SIG-M5 (cell line): ENCODE measurements around the gene TMUB1.

Source experiments
- DNase-seq: peaks from one replicate; lab custom pipeline; 2025; lab: John Stamatoyannopoulos, UW

The TMUB1 gene

DNA sequence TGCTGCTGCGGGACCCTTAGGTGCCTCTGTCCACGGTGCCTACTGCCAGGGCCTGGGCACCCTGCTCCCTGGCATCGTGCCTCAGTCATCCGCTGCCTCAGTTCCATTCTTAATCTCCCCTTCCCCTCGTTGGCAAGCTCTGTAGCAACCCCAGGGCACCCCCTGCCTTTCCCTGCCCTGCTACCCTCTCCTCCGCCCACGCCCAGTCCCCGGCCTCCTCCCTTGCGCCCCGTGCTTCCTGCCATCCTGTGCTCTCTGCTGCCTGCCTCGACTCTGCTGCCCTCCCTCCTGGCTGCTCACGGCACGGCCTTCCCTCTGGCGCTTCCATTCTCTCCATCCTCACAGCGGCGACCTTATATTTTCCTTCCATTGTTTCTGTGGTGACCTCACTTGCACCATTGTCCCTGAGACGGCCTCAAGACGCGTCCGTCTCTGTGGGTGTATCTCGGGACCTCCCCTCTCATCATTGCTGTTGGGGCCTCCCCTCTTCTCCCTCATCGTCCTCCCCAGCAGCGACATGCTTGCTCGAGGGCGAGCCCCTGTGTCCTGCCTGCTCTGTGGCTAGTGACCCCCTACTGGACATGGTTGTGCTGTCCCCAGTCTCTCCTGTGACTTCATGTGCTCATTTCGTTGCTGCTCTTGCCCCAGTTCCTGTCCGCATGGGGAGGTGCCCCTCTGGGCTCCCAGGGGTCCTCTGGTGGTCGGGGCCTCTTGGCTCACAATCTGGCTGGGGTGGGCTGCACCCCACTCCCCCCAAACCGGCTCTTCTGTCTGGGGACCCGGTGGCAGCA, 38.3 kb upstream of the TMUB1 start:
- DNase-seq: no peak

DNA sequence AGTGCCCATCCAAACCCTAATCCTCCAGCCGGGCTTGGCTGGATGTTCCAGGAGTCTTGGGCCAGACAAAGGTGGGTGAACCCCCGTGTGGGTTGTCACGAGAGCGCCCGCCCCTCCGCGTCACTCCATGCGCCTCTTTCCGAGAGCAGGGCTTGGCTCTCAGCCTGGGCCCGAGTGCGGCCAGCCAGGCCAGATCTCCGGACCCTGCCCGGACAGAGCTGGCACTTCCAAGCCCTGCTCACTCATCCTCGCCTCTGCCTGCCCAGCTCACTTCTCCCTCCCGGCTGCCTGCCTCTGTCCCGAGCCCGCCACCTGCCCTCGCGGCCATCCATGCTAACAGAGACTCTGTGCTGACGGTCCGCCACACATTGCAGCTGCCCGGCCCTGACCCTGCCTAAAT, 37.6 kb upstream of the TMUB1 start:
- no peak for DNase-seq

DNA sequence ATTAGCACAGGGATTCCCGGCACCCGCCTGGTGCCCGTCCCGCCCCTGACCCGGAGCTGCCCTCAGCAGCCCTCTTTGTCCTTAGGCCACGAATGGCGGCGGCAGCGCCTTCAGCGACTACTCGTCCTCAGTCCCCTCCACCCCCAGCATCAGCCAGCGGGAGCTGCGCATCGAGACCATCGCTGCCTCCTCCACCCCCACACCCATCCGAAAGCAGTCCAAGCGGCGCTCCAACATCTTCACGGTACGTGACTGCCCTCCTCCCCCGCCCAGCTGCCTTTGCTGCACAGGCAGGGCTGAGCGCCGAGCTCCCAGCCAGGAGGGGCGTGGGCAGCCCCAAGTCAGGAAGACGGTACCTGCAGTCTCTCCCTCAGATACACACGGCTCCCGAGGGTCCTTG, 36.6 kb upstream of the TMUB1 start:
- DNase-seq: no peak

DNA sequence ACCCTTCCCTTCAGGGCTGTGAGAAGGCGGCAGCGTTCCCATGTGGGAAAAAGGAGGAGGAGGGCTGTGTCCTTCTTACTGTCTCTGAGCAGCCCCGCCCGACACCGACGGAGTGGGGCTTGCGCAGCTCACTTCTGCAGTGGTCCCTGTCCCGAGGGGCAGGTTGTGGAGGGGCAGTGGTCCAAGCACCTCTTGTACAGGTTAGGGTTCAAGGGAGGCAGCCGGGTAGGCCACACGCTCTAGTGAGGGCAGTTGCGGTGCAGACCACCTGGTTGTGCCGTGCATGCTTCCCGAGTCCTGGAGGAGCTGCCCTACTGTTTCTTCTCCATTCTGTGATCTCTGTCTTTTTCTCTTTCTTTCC, 35.7 kb upstream of the TMUB1 start:
- no peak for DNase-seq

DNA sequence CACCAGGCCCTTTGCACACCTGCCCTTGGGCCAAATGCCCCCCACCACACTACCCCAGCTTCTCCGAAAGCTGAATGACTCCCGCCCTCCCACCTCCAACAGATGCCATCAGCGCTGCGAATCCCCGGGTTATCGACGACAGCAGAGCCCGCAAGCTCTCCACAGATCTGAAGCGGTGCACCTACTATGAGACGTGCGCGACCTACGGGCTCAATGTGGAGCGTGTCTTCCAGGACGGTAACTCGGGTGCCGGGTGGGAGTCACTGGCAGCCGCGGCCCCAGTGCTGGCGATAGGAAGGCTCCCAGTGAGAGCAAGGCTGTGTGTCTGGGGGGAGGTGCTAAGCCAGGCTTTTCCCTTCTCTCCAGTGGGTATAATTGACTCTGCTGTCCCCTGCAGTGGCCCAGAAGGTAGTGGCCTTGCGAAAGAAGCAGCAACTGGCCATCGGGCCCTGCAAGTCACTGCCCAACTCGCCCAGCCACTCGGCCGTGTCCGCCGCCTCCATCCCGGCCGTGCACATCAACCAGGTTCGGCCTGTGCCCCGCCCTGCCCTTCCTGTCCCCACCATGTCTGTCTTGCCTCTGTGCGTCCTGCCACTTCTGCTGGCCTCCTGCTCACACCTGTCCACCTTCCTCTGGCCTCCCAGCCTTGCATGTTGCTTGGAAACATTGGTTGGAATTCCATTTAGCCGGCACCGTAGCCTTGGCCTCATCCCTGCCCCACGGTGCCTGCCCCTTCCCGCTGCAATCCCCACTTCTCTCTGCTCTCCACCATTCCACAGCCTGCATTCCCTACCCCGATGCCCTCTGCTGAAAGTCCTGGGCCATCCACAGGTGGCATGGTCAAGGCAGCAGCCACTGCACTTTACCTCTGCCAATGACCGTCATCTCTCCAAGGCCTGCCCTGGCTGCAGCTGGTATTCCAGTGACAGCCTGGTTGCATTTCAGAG, 35.1 kb upstream of the TMUB1 start:
- no peak for DNase-seq

DNA sequence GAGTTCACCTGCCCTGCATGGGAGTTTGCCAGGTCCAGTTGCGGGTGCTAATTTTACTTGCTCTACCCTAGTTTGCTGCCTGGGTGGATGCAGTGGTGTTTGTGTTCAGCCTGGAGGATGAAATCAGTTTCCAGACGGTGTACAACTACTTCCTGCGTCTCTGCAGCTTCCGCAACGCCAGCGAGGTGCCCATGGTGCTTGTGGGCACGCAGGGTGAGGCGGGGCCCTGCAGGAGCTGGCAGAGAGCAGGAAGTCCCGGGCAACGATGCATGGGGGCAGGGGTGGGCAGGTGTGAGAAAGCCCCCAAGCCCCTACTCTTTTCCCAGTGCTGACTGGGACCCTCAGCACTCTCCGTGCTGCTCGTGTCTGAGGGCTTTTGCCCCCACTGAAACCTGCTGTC, 34.3 kb upstream of the TMUB1 start:
- DNase-seq: no peak

DNA sequence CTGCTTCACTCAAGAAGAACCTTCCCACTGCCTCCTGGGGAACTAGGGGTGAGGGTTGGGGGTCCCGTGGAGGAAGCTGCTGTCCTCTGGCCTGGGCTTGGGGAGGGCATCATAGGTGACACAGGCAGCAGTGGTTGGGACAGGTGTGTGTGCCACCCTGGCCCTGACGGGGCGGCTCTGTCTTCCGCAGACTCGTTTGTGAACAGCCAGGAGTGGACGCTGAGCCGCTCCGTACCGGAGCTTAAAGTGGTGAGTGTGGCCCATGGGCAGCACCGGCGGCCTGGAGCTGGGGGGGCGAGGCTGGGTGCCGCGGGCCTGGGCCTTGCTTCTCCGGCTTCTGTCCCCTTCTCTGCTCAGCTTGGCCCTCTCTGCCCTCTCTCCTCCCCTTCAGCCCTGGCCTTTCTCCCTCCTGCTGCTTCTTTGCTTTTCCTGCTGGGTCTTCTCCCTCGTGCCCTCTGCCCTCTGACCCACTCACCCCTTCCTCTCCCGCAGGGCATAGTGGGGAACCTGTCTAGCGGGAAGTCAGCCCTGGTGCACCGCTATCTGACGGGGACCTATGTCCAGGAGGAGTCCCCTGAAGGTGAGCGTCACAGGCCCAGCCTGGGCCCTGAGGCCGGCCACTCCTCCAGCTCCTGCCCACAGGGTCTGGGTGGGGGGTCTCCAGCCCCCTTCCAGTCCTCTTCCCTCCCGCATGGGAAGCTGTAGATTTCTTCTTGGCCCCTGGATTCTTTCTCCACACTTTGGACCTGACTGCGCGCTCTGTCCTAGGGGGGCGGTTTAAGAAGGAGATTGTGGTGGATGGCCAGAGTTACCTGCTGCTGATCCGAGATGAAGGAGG, 33.5 kb upstream of the TMUB1 start:
- no peak for DNase-seq

DNA sequence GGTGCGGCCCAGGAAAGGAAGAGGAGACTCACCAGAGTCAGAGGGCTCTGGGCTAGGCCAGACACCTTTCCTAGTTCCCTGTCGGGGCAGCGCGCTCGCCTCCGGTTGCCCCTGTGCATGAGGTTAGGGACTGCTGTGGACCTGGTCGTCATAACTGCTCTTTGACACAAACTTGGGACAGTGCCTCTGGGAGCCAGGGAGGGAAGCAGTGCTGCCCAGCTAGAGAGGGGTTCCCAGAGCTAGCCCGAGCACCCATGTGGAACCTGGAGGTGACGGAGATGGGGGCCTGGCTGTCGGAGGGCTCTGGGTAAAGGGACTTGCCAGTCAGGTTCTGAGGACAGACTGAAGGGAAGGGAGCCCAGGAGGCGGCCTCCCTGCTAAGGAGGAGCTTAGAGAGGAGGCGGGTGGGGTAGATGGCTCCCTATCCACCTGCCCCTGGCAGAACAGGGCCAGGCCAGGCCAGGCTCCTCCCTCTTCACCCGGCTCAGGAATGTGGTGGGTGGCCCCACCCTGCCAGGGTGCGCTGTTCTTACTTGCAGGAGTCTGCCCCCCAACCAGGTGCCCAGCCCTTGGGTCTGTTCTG, 32.6 kb upstream of the TMUB1 start:
- no peak for DNase-seq

DNA sequence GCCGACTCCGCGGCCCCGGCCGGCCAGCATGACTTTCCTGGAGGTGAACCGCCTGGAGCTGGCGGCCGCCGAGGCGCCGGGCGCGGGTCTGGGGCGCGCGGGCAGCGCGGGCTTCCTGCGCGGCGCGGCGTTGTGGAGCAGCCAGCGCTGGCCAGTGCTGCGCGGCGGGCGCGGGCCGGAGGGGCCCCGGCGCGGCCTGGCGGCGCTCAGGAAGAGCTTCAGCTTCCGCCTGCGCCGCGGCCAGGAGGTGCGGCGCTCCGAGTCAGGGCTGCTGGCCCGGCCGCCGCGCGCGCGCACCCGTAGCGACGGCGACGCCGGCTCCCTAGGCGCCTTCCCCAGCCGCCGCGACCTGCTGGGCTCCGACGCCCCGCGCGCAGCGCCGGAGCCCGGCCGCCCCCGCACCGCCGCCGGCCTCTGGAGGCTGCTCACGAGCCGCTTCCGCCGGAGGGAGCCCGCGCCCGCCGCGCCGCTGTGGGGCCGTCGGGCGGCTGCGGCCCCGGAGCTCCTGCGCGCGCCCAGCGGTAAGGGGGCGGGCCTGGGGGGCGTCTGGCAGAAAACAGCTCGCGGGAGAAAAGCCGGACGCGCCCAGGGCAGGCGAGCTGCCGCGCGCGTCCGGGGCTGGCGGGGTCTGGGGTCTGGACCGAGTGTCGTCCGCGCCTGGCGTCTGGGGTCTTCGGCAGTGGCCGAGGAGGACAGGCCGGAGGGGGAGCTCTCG, 32.0 kb upstream of the TMUB1 start:
- DNase-seq: no peak

DNA sequence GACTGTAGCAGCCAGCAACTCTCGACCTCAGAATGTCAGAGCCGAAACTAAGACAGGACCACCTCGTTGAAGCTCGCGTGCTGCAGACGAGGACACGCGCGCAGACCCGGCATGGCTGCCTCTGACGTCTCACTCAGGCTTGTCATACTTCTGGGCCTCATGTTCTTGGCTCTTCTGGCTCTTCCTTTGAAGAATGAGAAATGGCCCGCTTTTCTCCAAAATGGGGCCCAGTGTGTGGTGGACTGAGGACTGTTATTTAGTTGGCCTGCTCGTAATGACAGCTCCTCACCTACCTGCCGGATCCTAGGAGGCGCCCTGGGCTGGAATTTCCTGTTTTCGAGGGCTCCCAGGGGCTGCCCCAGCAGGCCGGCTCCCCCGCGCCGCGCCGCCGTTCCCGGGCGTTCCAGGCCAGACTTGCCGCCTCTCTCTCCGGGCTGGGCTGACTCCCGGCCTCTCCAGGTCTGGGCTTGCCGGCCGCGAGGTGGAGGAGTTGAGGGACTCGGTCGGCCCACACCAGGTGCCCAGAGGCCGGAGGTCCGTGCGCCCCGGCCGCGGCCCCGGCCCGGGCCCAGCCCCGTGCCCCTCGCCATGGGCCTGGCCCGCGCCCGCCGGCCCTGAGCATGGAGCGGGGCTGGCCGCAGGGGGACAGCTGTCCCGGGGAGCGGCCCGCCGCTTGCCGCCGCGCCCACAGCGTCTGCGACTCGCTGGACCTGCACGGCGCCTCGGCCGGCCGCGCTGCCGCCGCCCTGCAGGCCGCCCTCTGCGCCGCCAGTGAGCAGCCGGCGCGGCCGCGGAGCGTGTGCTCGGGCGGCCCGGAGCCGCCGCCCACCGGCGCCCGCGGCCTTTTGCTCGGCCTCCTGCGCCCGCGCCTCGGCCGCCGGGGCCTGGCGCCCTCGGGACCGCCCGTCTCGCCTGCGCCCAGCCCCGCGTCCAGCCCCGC, 31.1 kb upstream of the TMUB1 start:
- no peak for DNase-seq

DNA sequence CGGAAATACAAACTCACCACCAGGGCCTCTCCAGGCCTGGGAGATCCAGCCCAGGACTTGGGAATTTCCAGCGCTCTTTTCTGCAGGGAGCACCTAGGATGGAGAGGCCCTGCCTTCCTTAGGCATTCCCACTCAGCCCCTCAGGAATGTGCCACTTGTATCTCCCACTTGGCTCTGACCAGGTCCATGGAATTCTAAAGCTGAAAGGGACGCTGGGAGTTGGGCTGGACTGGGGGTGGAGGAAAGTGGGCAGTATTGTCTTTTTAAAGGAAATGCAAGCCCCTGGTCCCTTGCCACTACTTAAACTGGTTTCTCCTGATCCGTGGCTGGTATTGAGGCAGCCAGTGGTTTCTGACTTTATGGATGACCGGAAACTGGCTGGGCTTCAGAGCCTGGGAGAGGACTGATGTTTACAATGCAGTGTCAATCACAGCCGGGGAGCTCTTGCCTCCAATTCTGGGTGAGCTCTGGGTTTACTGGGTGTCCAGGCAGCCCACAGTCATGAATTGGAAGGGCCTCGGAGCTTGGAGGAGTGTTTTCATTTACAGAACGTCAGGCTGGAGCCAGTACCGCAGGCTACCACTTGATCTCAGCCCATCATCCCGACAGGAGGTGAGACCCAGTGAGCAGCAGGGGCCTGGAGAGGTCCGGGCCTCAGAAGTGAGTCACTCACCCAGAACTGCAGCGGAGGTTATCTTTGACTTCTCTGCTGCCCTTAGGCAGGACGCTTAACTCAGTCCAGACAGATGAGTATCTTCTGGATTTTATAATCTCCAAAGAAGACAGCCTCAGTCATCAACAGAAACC, 30.3 kb upstream of the TMUB1 start:
- no peak for DNase-seq

DNA sequence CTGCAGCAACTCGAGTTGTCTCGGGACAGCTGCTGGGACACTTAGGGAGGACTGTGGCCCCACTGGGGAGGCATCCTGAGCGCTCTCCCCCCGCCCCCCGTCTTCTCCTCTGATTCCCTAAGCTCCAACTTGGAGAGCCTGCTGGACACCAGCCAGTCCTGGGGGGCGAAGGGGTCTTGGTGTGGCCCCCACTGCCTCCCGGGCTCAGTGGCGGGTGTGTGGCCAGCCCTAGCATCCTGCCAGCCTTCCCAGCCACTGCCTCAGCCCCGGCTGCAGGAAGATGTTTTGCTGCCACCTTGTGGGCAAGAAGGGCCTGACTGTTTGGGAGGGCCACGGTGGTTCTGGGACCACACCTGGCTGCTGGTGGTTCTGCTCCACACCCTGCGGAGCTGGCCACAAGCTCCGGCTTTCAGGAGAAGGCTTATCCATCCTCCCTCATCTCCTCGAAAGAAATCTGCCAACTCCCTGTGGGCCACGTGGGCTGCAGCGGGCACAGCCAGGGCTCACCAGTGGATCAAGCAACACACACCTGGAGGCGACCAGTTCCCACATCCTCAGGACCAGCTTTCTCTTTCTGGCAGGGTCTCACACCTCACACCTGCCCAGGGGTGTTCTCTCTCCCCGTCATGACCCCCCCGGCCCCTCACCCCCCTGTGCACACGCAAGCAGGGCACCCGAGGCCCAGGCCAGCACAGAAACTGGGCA, 27.8 kb upstream of the TMUB1 start:
- DNase-seq: no peak

DNA sequence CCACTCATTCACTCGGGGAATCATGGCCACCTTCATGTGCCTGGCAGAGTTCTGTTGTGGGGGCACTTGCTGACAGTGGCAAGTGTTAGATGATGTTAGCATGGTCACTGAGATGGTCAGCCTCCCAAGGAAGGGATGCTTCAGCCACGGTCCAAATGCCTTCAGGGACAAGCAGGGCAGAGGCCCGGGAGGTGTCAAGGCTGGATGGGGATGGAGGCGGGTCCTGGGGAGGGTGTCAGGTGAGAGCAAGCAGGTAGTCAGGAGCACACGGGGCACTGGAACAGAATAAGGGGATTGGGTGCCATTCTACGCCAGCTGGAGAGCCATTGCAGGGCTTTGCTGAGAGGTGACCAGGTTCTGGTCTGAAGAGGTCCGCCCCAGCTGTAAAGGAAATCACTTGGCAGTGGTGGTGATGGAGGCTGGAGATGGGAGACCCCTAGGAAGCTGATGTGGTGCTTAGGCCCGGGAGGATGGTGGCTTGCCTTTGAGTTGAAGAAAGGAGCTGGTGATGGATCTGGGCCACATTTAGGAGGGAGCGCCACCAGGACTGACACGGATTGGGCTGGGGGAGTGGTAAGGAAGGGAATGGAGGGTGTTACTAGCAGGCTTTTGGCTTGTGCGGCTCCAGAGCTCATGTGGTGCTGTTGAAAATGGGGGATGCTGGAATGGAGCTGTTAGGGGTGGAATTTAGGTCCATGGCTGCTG, 27.1 kb upstream of the TMUB1 start:
- DNase-seq: no peak

DNA sequence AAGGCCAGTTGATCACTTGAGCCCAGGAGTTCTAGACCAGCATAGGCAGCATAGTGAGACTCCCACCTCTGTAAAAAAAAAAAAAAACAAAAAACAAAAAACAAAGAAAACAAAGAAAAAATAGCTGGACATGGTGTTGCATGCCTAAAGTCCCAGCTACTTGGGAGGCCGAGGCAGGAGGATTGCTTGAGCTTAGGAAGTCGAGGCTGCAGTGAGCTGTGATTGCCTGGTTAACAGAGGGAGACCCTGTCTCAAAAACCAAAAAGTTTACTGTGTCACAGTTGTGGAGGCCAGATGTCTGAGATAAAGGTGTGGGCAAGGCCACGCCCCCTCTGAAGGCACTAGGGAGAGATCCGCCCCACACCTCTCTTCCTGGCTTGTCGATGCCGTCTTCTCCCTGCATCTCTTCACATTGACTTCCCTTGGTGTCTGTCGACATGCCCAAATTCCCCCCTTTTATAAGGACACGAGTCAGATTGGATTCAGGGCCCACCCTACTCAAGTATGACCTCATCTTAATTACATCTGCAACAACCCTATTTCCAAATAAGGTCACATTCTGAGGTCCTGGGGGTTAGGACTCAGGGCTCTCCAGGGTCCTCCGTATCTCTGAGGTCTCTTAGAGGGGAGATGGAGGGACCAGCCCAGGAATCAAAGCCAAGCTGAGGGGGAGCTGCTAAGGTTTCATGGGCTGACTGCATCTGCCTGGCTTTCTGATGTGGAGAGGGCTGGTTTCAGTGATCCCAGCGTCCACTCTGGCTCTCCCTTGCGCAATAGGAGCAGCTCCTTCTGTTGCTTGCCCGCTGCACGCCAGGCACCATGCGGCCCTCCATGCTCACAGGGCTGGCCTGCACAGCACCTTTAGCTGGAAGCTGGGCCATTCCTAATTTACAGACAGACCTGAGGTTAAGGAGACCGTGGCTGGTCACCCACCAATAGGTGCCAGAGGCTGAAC, 26.1 kb upstream of the TMUB1 start:
- DNase-seq: no peak

DNA sequence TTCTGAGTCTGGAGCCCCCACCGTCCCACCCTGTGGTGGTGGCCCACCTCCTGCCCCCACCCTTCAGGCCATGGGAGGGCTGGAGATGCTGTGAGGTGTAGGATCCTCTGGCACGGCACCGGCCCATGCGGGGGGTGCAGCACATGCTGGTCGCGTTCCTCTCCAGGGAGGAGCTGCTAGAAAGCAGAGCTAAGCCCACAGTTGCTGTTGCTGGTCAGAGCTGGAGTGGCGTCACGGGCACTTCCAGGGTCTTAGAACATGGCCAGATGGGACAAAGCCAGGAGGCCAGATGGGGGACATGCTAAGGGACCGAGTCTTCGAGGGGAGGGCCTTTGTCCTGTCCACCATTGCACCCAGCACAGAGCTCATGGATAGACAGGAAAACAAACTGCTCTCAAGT, 24.6 kb upstream of the TMUB1 start:
- DNase-seq: no peak

DNA sequence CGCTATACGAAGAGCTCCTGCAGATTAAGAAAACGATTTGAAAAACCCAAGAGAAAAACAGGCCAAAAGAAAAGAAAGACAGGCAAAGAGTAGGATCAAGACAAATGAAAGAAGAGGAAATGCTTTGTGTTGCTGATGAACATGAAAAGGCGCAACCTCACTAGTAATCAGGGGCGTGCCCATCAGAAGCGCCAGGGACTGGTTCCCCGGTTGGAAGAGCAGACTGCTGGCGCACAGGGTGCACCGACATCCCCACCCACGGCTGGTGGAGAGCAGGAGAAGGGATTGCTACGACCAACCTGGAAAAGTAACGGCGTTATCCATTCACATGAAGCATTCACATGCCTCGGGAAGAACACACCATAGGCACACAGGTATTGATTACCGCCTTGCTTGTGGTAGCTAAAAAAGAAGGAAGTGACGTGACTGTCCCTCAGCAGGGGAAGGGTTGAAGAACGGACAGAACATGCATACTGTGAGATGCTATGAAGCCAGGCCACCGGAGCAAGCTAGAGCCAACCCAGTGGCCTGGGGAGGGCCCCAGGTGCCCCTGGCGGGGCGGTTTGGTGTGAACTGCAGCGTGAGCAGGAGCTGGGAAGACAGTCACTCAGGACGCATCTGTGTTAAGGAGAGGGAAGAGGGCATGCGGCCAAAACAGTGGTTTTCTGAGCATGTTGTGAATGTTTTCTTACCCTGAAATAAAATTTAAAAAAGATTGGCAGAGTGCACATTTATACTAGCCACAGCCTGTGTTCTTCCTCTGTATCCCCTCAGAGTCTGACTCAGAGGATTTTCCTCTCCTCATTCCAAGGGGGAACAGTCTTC, 21.3 kb upstream of the TMUB1 start:
- no peak for DNase-seq
